Measurements from ENCODE around the gene JMJD1C. TPM values are rescaled to one million over a fixed set of nuclear protein-coding genes. Genes with fewer than 3 reads are reported as not detected.

JMJD1C gene
- total RNA-seq, 1 experiment from 2014 or later, result 66.3 TPM

- no peaks in the 10 kb centered on the region for H3K36me3 ChIP-seq (ENCODE audit: control insufficient read depth in 1 of 2, insufficient read depth in 2 of 2, low read length in 2 of 2)
- no peak for ATAC-seq
- no peak for DNase-seq (ENCODE audit: low read depth, low spot score)
- H3K4me2 ChIP-seq (ENCODE audit: low read length), result no peak overlapping the region
- no peak overlapping the region for H3K27ac ChIP-seq (ENCODE audit: low read depth, low read length)
- RAD21 ChIA-PET (ENCODE audit: low non-redundant PET in 1 of 2, low total read pairs in 2 of 2, uncharacterized antibody in 2 of 2, unreplicated experiment in 2 of 2), result no interaction called here
- peaks cover 62% of the 10 kb centered on the region for H3K79me2 ChIP-seq (ENCODE audit: insufficient read depth, low read length)
- H3K9me2 ChIP-seq (ENCODE audit: insufficient read depth), result no peaks in the 10 kb centered on the region
- no peak overlapping the region for H3K9ac ChIP-seq (ENCODE audit: low read length)
- H4K20me1 ChIP-seq (ENCODE audit: insufficient read depth), result no peaks in the 10 kb centered on the region
- H2AFZ ChIP-seq (ENCODE audit: low read depth, low read length, poor library complexity, severe bottlenecking), result no peak overlapping the region
- intact Hi-C loops (cut with micrococcal nuclease), result no loop called here
- BruUV-seq (replicated peaks), result no TSS peak
- POLR2A ChIA-PET, result no interaction called here
- TF ChIP-seq ZFX (IDR thresholded peaks at IDR 0.05) (no peak), ELF1 (IDR thresholded peaks at IDR 0.05; ENCODE audit: borderline replicate concordance, low read depth) (no peak), FOSL1 (IDR thresholded peaks at IDR 0.05; ENCODE audit: low read depth) (no peak), REST (IDR thresholded peaks at IDR 0.05; ENCODE audit: low read depth) (no peak), SIN3A (IDR thresholded peaks at IDR 0.05; ENCODE audit: low read depth) (no peak), JUND (IDR thresholded peaks at IDR 0.05) (no peak), SP1 (IDR thresholded peaks at IDR 0.05; ENCODE audit: low read depth) (no peak), CBX3 (IDR thresholded peaks at IDR 0.05; ENCODE audit: low read depth) (no peak), ZNF274 (IDR thresholded peaks at IDR 0.05; ENCODE audit: low read depth, low read length) (no peak), POLR2A (IDR thresholded peaks at IDR 0.05; ENCODE audit: borderline replicate concordance, extremely low read depth, insufficient read depth, insufficient read length) (no peak), POLR2AphosphoS5 (IDR thresholded peaks at IDR 0.05; ENCODE audit: low read depth, low read length) (no peak), ATF3 (IDR thresholded peaks at IDR 0.05) (no peak), TCF7L2 (IDR thresholded peaks at IDR 0.05; ENCODE audit: borderline replicate concordance, extremely low read depth, insufficient read depth, insufficient read length) (no peak), EZH2 (IDR thresholded peaks at IDR 0.05) (no peak), EZH2phosphoT487 (IDR thresholded peaks at IDR 0.05; ENCODE audit: borderline replicate concordance) (no peak)
- TF ChIP-seq, protein P1, sequence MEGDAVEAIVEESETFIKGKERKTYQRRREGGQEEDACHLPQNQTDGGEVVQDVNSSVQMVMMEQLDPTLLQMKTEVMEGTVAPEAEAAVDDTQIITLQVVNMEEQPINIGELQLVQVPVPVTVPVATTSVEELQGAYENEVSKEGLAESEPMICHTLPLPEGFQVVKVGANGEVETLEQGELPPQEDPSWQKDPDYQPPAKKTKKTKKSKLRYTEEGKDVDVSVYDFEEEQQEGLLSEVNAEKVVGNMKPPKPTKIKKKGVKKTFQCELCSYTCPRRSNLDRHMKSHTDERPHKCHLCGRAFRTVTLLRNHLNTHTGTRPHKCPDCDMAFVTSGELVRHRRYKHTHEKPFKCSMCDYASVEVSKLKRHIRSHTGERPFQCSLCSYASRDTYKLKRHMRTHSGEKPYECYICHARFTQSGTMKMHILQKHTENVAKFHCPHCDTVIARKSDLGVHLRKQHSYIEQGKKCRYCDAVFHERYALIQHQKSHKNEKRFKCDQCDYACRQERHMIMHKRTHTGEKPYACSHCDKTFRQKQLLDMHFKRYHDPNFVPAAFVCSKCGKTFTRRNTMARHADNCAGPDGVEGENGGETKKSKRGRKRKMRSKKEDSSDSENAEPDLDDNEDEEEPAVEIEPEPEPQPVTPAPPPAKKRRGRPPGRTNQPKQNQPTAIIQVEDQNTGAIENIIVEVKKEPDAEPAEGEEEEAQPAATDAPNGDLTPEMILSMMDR (IDR thresholded peaks at IDR 0.05 in 2 of 3, conservative IDR thresholded peaks at IDR 0.05 in 1 of 3; ENCODE audit: borderline replicate concordance in 1 of 3, insufficient read depth in 1 of 3, low read depth in 2 of 3, low read length in 2 of 3), result no peak
- TF ChIP-seq, protein P2, sequence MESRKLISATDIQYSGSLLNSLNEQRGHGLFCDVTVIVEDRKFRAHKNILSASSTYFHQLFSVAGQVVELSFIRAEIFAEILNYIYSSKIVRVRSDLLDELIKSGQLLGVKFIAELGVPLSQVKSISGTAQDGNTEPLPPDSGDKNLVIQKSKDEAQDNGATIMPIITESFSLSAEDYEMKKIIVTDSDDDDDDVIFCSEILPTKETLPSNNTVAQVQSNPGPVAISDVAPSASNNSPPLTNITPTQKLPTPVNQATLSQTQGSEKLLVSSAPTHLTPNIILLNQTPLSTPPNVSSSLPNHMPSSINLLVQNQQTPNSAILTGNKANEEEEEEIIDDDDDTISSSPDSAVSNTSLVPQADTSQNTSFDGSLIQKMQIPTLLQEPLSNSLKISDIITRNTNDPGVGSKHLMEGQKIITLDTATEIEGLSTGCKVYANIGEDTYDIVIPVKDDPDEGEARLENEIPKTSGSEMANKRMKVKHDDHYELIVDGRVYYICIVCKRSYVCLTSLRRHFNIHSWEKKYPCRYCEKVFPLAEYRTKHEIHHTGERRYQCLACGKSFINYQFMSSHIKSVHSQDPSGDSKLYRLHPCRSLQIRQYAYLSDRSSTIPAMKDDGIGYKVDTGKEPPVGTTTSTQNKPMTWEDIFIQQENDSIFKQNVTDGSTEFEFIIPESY (IDR thresholded peaks at IDR 0.05; ENCODE audit: extremely low read depth, insufficient replicate concordance, low read length), result no peak
- CTCF ChIA-PET, result no interaction called here
- no peaks in the 10 kb centered on the region for H3K27me3 ChIP-seq (ENCODE audit: insufficient read depth, low read length)
- no peaks in the 10 kb centered on the region for H3K9me3 ChIP-seq (ENCODE audit: control insufficient read depth in 1 of 2, insufficient read depth in 1 of 2, low read depth in 1 of 2, low read length in 2 of 2)
- H3K4me3 ChIP-seq (replicated peaks in 1 of 2; ENCODE audit: low read depth in 1 of 2, low read length in 2 of 2), result no peak overlapping the region
- H3K4me1 ChIP-seq (ENCODE audit: control insufficient read depth in 1 of 2, insufficient read depth in 2 of 2, low read length in 2 of 2), result no peaks in the 10 kb centered on the region
Measured at GRCh38 chr10:63396133-63396761, 69.5 kb downstream of the JMJD1C start.

Data from HCT116 (cell line).